Karpas-422 (cell line): ENCODE results near the gene LRP1B. TPM values are rescaled to one million over a fixed set of nuclear protein-coding genes. Genes with fewer than 3 reads are reported as not detected.

Experiments
- DNase-seq: peaks from one replicate; pipeline ENCODE4 v3.0.0-alpha.2; 2015
- H2AFZ ChIP-seq: fragments of 200-600 bp; sonication (generic); 2 replicates; pipeline ENCODE4 v1.6.1; 2014; ENCODE audit warnings: antibody characterized with exemption, low read length, mixed read lengths
- H3K27ac ChIP-seq: fragments of 200-600 bp; sonication (generic); 2 replicates; pipeline ENCODE4 v1.5.1; 2014; ENCODE audit warnings: mild to moderate bottlenecking, low read length, moderate library complexity
- H3K27me3 ChIP-seq: fragments of 200-600 bp; sonication (generic); 2 replicates; pipeline ENCODE4 v1.6.1; 2014; ENCODE audit warnings: low read length, mixed read lengths
- H3K36me3 ChIP-seq: fragments of 200-600 bp; sonication (generic); 2 replicates; pipeline ENCODE4 v1.6.1; 2014; ENCODE audit warnings: low read length, mixed read lengths; ENCODE audit not compliant: insufficient read depth
- H3K4me1 ChIP-seq: fragments of 200-600 bp; sonication (generic); 2 replicates; pipeline ENCODE4 v1.6.1; 2014; ENCODE audit warnings: mild to moderate bottlenecking, low read length, mixed read lengths
- H3K4me2 ChIP-seq: fragments of 200-600 bp; sonication (generic); 2 replicates; pipeline ENCODE4 v1.6.1; 2014; ENCODE audit warnings: low read length, low read depth, mild to moderate bottlenecking; ENCODE audit not compliant: poor library complexity, severe bottlenecking
- H3K4me3 ChIP-seq: fragments of 200-600 bp; sonication (generic); 2 replicates; pipeline ENCODE4 v1.5.1; 2014; ENCODE audit warnings: mild to moderate bottlenecking, antibody characterized with exemption, low read length, mixed read lengths
- H3K79me2 ChIP-seq: fragments of 200-600 bp; sonication (generic); 2 replicates; pipeline ENCODE4 v1.6.1; 2014; ENCODE audit warnings: mild to moderate bottlenecking, low read length, mixed read lengths
- H3K9ac ChIP-seq: fragments of 200-600 bp; sonication (generic); 2 replicates; pipeline ENCODE4 v1.6.0; 2014; ENCODE audit warnings: low read length
- H3K9me2 ChIP-seq: fragments of 200-600 bp; sonication (generic), shearing (Covaris generic); replicated peaks from 2 replicates; pipeline ENCODE4 v1.6.0; 2014; ENCODE audit warnings: mild to moderate bottlenecking, low read length, moderate library complexity; ENCODE audit not compliant: insufficient read depth
- H3K9me3 ChIP-seq: fragments of 300-700, 200-600 bp; sonication (generic); 2 replicates; pipeline ENCODE4 v1.6.1; 2014; ENCODE audit warnings: low read length, mixed read lengths
- H4K20me1 ChIP-seq: fragments of 200-600 bp; sonication (generic); 2 replicates; pipeline ENCODE4 v1.6.1; 2014; ENCODE audit warnings: mild to moderate bottlenecking, antibody characterized with exemption, low read length, low read depth; ENCODE audit not compliant: insufficient read depth
- total RNA-seq: library from RNA; depleted of rRNA; stranded (reverse); fragments of >200 nt; shearing (Covaris generic); gene quantifications from 2 replicates; pipeline ENCODE4 v1.2.3, GENCODE V29; 2014; ENCODE audit warnings: low replicate concordance

The LRP1B gene
- total RNA-seq, 1 experiment from 2014 or later = not detected

DNA sequence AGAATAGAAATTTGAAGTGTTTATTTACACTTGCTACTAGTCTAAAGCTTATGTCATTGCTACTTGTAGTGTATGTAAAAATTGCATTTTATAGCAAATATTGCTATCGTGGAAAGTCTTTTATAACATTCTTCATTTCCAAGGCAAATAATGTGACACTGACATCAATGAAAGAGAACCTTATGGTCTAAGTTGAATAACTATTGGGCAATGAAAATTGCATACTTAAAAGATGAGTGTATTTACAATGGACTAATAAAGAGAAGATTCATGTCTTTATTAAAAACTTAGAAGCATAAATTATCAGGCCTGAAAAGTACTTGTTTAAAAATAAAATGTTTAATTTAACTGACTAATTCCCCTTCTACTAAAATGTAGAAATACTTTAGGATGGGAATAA lies 82.2 kb downstream of the LRP1B start:
- H3K4me2 ChIP-seq = no peak overlapping the region
- H3K4me3 ChIP-seq = no peak overlapping the region
- H4K20me1 ChIP-seq = no peaks in the 10 kb centered on the region
- no peak for DNase-seq
- peaks cover 34% of the 10 kb centered on the region for H3K9me3 ChIP-seq
- no peaks in the 10 kb centered on the region for H3K9me2 ChIP-seq
- no peak overlapping the region for H2AFZ ChIP-seq
- no peak overlapping the region for H3K9ac ChIP-seq
- H3K27me3 ChIP-seq = no peaks in the 10 kb centered on the region
- H3K79me2 ChIP-seq = no peaks in the 10 kb centered on the region
- no peak overlapping the region for H3K27ac ChIP-seq
- H3K36me3 ChIP-seq = no peaks in the 10 kb centered on the region
- H3K4me1 ChIP-seq = no peaks in the 10 kb centered on the region

DNA sequence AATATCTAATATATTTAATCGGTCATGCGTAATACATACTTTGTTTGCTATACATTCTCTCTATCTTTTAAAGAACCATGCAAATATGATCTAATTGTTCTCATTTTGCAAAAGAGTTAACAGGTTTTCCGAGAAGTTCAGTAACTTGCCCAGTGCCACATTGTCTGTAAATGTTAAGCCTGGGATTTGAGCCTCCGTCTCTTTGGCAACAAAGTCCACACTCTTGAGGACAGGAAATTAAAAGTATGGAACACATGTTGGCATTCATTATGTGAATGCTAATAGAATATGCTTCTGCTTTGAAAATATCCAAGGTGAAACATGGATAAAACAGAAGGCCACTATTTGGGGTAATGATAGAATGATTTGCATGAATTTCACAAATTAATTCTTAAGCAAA lies 85.2 kb downstream of the LRP1B start:
- DNase-seq = no peak

DNA sequence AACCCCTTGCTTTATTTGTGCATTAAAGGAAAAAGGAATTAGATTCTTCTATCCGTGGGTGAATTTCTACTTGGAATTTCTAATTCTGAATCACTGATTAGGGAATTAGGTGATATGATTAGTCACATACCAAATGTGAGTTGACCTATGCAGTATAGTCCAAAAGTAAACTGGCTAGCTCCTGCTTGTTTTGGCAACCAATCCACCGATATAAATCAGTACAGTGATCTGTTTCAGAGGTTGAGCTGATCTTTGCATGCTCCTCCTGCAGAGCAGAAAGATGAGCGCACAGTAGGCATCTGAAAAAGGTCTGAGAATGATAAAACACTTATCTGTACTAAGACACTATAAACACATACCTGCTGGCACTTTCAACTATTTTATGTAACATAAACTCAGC lies 86.6 kb downstream of the LRP1B start:
- no peak overlapping the region for H3K4me3 ChIP-seq
- H3K9me3 ChIP-seq = peaks cover 30% of the 10 kb centered on the region
- H3K4me2 ChIP-seq = no peak overlapping the region
- H3K27me3 ChIP-seq = no peaks in the 10 kb centered on the region
- H2AFZ ChIP-seq = no peak overlapping the region
- H4K20me1 ChIP-seq = no peaks in the 10 kb centered on the region
- H3K4me1 ChIP-seq = no peaks in the 10 kb centered on the region
- H3K9me2 ChIP-seq = no peaks in the 10 kb centered on the region
- H3K9ac ChIP-seq = no peak overlapping the region
- no peak for DNase-seq
- no peak overlapping the region for H3K27ac ChIP-seq
- H3K36me3 ChIP-seq = no peaks in the 10 kb centered on the region
- no peaks in the 10 kb centered on the region for H3K79me2 ChIP-seq

More for the DNA sequence above, 85.2 kb downstream of the LRP1B start:
- Histone ChIP-seq H3K36me3 (no peaks in the 10 kb centered on the region), H3K9me2 (no peaks in the 10 kb centered on the region), H3K79me2 (no peaks in the 10 kb centered on the region), H3K4me3 (no peak overlapping the region), H4K20me1 (no peaks in the 10 kb centered on the region), H3K4me1 (no peaks in the 10 kb centered on the region), H3K27me3 (no peaks in the 10 kb centered on the region), H3K9me3 (peaks cover 32% of the 10 kb centered on the region), H3K4me2 (no peak overlapping the region), H2AFZ (no peak overlapping the region), H3K27ac (no peak overlapping the region), H3K9ac (no peak overlapping the region)

DNA sequence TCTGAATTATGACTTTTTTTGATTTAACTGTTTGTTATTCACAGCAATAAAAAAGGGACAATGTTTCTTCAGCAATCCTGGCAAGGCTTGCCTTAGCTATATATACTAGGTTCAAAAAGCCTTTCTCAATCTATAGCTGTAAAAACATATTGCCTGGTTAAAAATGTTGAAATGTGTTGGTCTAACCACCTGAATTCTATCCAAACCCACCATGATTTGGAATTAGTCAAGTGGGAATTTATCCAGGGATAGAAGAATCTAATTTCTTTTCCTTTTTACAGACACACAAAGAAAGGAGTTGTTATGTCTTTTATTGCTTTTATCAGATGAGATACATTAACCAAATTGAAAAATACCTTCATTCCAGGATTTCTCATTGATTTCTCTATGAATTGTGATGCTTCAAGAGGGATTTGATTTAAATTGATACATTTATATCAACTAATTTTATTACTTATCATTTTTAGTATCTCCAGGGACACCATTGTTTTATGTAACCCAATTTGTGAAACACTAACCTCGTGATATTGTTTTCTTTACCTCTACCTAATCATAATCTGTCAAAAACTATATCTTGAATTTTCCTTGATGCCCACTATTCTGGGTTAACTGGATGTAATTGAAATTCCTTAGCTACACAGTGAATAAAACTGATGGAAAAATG lies 88.1 kb downstream of the LRP1B start:
- no peak for DNase-seq
- no peak overlapping the region for H3K27ac ChIP-seq
- no peaks in the 10 kb centered on the region for H3K79me2 ChIP-seq
- no peak overlapping the region for H3K4me3 ChIP-seq
- H3K9me3 ChIP-seq = peaks cover 29% of the 10 kb centered on the region
- H3K4me1 ChIP-seq = no peaks in the 10 kb centered on the region
- H3K36me3 ChIP-seq = no peaks in the 10 kb centered on the region
- no peak overlapping the region for H2AFZ ChIP-seq
- no peaks in the 10 kb centered on the region for H3K27me3 ChIP-seq
- H3K4me2 ChIP-seq = no peak overlapping the region
- no peaks in the 10 kb centered on the region for H4K20me1 ChIP-seq
- no peak overlapping the region for H3K9ac ChIP-seq
- H3K9me2 ChIP-seq = no peaks in the 10 kb centered on the region

DNA sequence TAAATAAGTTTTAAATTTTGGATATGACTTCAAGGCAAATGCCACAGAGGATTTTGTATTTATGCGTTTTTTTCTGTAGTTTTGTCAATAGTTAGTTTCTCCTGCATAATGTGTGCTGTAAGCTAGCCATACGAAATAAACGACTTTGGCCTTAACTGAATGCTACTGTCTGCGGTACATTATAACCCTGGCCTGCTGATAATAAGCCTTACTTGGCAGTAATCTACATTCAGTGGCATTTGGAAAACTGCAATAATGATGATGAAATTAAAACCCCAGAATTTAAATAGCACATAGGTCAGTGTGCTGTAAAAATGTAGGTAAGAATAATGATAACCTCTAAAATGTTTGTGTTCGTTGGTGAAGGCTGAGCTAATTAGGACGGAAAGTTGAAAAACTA lies 88.8 kb downstream of the LRP1B start:
- H3K27me3 ChIP-seq = no peaks in the 10 kb centered on the region
- no peak overlapping the region for H3K9ac ChIP-seq
- H3K9me2 ChIP-seq = no peaks in the 10 kb centered on the region
- no peaks in the 10 kb centered on the region for H3K4me1 ChIP-seq
- DNase-seq = no peak
- H3K9me3 ChIP-seq = peaks cover 27% of the 10 kb centered on the region
- H3K4me2 ChIP-seq = no peak overlapping the region
- no peak overlapping the region for H3K27ac ChIP-seq
- no peaks in the 10 kb centered on the region for H3K36me3 ChIP-seq
- no peaks in the 10 kb centered on the region for H3K79me2 ChIP-seq
- H4K20me1 ChIP-seq = no peaks in the 10 kb centered on the region
- no peak overlapping the region for H3K4me3 ChIP-seq
- H2AFZ ChIP-seq = no peak overlapping the region

DNA sequence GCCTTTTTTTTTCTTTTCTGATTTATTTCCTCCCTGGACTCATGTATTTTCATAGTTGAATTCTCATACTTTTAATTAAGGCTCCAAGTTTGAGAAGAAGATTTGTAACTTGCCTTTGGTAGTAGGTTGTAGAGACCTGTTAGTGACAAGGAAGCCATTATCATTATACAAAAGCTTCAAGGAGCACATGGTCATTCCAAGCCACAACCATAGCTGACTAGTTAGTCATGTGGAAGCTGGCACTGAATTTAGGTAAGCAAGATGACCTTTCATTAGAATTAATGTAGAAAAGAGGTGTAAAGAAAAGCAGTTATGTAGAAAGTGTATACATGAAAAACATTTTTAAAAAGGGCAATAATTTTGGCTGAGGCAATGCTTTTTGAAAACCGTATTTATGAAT lies 89.7 kb downstream of the LRP1B start:
- Histone ChIP-seq H3K9me3 (peaks cover 25% of the 10 kb centered on the region), H4K20me1 (no peaks in the 10 kb centered on the region), H3K27ac (no peak overlapping the region), H3K9ac (no peak overlapping the region), H3K4me2 (no peak overlapping the region), H3K4me3 (no peak overlapping the region), H3K27me3 (no peaks in the 10 kb centered on the region), H3K79me2 (no peaks in the 10 kb centered on the region), H2AFZ (no peak overlapping the region), H3K4me1 (no peaks in the 10 kb centered on the region), H3K9me2 (no peaks in the 10 kb centered on the region), H3K36me3 (no peaks in the 10 kb centered on the region)
- DNase-seq = no peak

DNA sequence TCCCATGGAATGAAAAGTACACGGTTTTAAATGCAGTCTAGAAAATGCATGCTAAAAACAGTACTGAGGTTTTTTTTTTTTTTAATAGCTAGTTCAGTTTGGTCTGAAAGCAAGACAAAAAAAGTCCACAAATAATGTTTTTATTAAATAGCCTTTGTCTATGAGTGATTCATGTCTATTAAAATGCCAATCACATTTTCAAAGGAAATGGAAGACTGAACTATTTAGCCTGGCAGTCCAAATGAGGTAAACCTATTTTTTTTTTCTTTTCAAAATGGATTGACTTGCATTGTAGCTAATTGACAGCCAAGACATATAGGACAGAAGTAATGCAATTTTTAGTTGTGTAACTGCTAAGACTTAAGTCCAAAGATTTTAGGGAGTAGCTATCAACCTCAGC lies 90.3 kb downstream of the LRP1B start:
- Histone ChIP-seq H3K4me3 (no peak overlapping the region), H3K9me2 (no peaks in the 10 kb centered on the region), H4K20me1 (no peaks in the 10 kb centered on the region), H3K4me1 (no peaks in the 10 kb centered on the region), H3K27ac (no peak overlapping the region), H3K79me2 (no peaks in the 10 kb centered on the region), H3K9me3 (peaks cover 20% of the 10 kb centered on the region), H3K27me3 (no peaks in the 10 kb centered on the region), H3K9ac (no peak overlapping the region), H2AFZ (no peak overlapping the region), H3K4me2 (no peak overlapping the region), H3K36me3 (no peaks in the 10 kb centered on the region)
- no peak for DNase-seq

DNA sequence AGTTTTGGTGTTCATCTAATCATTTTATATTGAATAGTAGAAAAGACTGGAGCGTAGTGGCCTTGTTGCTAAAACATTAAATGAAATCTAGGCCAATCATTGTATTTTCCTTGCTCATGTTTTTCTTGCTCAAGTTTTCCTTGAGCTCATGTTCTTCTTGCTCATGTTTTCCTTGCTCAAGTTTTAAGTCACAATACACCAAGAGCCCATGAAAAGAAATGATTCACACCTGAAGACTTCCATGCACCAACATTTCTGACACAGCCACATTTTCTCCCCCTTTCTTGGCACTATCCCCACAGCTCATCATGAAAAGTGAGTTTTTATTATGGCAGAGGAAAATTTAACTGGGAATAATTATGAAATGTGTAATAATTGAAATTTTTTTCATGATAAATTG lies 92.0 kb downstream of the LRP1B start:
- Histone ChIP-seq H3K4me2 (no peak overlapping the region), H2AFZ (no peak overlapping the region), H3K4me3 (no peak overlapping the region), H4K20me1 (no peaks in the 10 kb centered on the region), H3K9ac (no peak overlapping the region), H3K9me3 (peaks cover 27% of the 10 kb centered on the region), H3K79me2 (no peaks in the 10 kb centered on the region), H3K9me2 (no peaks in the 10 kb centered on the region), H3K4me1 (no peaks in the 10 kb centered on the region), H3K36me3 (no peaks in the 10 kb centered on the region), H3K27ac (no peak overlapping the region), H3K27me3 (no peaks in the 10 kb centered on the region)
- DNase-seq = no peak

DNA sequence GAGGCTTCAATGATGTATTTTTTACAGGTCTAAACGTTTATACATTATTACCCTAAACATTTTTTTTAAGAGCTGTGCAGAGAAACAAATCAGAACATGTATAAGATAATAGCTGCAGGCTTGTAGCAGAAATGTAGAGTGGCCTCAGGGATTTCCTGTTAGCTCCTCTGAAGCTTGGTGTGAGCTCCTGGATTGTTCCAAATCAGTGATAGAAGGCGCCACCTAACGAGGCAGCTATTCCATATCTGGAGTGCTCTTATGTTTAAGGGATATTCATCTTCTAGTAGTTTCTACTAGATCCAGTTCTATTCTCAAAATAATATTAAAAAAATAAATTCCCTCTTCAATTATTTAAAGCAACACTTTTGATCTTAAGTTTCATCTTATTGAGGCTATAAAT lies 93.1 kb downstream of the LRP1B start:
- Histone ChIP-seq H3K4me2 (no peak overlapping the region), H3K9me2 (no peaks in the 10 kb centered on the region), H3K4me3 (no peak overlapping the region), H3K4me1 (no peaks in the 10 kb centered on the region), H3K9ac (no peak overlapping the region), H3K27me3 (no peaks in the 10 kb centered on the region), H3K27ac (no peak overlapping the region), H3K9me3 (peaks cover 32% of the 10 kb centered on the region), H2AFZ (no peak overlapping the region), H4K20me1 (no peaks in the 10 kb centered on the region), H3K79me2 (no peaks in the 10 kb centered on the region), H3K36me3 (no peaks in the 10 kb centered on the region)
- no peak for DNase-seq
